ENCODE data around the gene ETNK2.
"Not testable (repeated sequence)": the region's sequence is repeated elsewhere in the genome, so short reads cannot be mapped to it uniquely, and the experiment has no call there.

Gene ETNK2

DNA sequence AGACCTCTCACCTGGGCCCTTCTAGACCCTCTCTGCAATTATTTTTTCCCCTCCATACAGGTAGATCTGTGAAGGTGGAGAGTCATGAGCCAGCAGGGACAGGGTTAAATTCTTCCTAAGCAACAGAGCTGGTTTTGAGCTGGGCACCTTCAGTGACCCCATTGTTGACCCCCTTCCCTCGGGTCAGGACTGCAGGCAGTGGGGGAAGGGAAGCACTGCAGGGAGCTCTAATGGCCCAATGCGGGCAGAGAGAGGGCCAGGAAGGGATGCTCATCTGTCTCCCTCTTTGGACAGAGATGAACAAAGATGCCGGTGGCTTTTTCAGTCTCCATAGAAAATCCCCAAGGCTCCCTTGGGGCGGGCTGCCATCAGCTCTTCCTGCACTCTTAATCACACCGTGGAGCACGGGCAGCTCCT, 57.5 kb downstream of the ETNK2 start:
- DNase-seq, result no peak

DNA sequence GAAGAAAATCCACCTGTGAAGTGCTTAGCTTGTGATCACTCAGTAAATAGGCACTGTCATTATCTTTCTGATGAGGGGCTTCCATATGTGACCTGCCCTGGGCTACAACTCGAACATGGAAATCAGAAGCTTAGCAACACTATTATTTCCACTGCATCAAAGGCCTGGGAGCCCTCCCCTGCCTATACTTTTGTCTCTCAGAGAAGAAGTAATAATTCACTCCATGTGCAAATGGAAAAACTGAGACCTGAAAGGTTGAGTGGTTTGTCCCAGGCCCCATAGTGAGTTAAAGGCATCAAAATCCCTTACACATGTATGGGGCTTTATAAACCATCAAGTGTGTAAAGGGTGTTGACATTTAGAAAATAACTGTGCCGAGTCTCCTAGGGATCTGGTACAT, 58.1 kb downstream of the ETNK2 start:
- DNase-seq, result no peak

DNA sequence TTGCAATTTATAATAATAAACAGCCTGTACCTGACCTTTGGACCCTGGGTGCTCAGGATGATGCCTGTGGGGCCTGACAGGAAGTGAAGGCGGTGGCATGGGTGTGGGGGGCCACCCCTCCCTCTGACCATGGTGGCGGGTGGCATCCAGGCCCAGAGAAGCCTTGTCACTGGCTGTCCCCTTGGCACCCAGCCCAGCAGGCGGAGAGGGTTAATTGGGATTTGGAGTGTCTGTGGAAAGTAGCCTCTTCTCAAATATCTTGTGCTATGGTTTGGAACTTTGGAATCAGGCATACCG, 58.5 kb downstream of the ETNK2 start:
- DNase-seq, result no peak

DNA sequence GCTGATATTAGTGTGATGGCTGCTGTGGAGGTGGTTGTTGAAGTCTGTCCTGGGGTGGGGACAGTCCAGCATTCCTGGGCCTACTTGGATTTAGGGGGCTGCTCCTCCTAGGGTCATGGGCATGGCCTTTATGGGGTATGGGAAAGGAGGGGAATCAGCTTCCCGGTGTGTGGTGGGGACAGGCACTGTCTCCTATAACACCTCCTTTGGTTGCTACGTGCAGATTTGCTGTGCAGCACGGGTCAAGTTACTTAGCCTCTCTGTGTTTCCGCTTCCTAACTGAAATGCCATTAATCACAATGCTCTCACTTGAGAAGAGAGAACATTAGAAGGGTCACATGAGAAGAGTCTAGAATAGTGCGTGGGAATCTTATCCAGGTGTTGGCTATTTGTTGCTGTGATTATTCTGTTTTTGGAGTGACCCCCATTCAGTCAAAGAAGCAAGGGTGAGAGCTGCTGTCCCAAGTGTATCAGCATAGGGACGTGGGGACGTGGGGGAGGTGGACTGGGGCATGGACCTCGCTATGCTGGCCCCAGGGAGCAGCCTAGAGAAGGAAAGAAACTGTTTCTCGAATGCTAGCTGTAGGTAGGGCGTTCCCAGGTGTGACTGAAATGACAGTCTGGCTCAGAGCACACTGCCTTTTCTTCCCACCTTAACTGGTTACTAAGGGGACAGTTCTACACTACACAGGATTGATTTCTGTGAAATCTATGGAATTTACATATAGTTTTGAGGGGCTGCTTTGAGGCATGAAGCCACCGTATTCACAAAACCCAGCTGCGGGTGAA, 59.0 kb downstream of the ETNK2 start:
- DNase-seq, result no peak

DNA sequence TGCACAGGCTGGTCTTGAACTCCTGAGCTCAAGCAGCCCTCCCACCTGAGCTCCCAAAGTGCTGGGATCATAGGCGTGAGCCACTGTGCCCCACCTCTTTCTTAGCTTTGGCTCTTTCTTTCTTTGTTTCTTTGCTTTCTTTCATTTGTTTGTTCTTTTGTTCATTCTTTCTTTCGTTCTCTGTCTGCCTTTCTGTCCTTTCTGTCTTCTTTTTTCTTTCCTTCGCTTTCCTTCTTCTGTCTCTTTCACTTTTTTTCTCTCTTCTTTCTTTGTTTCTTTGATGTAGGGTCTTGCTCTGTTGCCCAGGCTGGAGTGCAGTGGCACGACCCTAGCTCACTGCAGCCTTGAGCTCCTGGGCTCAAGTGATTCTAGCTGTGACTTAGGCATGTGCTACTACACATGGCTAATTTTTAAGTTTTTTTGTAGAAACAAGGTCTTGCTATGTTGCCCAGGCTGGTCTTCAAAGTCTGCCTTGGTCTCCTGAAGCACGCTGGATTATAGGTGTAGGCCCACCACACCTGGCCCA, 60.0 kb downstream of the ETNK2 start:
- no peak for DNase-seq

DNA sequence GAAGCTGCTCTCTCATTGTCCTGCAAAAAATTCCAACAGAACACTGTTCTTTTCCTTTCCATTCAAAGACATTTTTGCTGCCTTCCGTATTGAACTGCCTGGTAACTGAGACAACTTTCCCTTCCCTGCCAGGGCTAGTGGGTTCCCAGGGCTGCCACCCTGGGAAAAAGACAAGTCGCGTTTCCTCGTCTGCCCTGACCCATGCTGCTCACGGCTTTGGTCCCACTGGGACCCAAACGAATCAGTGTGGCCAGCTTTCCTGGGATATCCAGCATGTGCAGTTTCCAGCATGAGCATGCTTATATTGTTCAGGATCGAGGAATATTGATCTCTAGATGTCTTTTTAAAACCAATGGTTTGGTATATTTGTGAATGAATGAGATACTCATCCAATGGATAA, 60.8 kb downstream of the ETNK2 start:
- no peak for DNase-seq

DNA sequence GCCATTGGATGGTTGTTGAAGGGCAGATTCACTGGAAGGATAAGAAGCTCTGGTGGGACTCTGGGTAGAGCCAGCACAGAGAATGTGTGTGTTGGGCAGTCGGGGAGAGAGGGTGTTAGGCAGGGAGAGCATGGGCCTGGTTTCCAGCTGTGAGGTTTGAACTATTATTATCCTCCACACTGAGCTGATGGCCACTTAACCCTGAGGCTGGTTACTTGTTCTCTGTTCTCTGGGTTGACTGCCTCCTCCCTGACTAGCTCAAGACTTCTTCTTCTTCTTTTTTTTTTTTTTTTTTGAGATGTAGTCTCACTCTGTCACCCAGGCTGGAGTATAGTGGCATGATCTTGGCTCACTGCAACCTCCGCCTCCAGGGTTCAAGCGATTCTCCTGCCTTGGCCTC, 61.7 kb downstream of the ETNK2 start:
- DNase-seq, result not testable (repeated sequence)

DNA sequence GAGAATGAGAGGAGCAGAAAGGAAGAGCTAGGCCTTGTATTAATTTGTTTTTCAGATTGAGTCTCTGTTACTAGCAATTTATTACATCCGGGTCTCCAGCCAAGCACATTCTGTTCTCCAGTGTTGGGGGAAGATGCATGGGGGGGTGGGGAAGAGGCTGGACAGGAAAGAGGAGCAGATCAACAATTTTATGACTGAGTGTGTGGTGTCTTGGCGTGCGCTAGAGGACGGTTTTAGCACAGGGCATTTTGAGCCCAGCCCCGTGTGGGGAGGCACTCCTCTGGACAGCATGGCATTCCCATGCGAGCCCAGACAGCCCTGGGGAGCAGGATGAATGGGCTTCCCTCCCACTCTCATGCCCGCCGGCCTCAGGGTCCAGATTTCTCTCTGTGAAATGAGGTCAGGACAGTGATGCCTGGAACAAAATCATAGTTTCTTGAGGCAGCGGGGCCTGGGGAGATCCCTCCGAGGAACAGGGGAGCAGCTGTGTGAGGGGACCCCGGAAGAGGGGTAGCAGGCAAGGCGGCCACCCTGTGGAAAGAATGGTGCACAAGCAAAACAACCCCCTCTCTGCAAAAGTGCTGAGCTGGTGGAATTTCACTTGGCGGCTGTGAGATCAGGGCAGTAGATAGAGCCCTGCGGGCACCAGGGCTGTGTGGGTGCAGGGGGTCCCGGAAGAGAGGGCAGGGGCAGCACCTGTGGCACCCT, 62.6 kb downstream of the ETNK2 start:
- no peak for DNase-seq

DNA sequence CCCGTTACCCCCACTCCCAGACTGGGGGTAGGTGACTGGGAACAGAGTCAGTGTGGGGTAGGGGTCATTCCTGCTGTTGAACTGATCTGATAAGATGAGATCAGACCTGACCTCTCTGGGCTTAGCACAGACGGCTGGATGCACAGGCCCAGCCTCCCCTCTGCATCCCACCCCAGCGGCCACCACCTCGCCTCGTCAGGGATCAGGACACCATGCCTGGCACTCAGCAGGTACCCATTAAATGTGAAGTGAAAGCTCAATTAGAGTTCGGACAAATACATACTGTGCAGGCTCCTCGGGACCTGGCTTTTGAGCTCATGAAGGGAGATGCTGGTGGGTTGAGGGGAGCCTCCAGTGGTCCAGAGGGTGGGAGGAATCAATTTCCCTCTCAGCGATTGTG, 63.2 kb downstream of the ETNK2 start:
- DNase-seq, result no peak

DNA sequence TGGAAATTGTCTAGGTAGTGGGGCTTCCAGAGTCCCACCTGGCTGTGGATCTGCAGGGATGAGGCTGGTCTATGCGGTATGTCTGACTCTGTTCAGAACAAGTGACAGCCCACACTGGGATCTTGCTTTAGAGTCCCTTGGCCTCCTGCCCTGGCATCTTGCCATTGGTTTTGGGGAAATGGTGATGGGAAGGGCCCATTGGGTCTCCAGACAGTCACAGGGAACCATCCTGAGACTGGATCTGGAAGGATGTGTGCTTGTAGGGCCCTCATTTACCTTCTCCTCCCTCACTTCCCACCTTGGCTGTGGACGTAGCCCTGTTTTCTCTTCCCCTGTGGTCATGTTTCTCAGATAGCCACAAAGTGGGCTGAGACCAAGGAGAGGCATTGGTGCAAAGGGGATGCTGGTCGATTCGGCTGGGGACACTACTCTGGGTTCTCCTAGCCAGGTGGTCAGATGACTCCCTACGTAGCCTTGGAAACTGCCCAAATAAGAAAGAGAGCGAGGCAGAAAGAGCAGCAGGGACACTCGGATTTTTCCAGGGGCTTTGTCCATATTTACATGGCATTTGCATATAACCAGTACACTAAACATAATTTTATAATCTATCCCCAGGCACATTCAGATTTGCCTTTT, 63.8 kb downstream of the ETNK2 start:
- DNase-seq, result no peak

DNA sequence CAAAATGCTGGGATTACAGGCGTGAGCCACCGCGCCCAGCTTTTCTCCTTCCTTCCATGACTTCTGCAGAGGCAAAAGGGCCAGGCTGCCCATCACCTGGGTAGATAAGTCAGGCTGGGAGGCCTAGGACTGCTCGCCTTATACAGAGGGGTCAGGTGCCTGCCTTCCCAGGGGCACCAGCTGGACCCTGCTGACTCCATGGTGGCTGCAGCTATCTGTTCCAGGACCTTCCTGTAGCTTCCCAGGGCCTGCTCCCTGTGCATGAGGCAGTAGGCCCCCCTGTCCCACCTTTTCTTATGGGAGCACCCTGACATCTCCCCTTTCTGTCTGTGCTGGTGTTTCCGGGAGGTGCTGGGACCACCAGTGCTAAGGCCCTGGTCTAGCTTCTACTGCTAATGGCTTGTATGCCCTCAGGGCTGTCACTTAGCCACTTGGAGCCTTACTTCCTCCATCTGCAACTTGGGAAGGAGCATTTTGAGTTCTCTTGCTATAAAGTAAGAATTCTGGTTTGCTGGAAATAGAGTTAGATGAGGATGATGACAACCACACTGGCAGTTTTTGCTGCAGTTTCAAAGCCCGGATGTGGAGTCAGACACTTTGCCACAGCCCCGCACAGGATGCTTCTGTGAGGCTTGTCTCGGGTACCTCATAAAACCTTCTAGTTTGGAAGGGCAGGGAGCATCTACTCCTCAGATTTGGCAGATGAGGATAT, 64.5 kb downstream of the ETNK2 start:
- DNase-seq, result no peak

DNA sequence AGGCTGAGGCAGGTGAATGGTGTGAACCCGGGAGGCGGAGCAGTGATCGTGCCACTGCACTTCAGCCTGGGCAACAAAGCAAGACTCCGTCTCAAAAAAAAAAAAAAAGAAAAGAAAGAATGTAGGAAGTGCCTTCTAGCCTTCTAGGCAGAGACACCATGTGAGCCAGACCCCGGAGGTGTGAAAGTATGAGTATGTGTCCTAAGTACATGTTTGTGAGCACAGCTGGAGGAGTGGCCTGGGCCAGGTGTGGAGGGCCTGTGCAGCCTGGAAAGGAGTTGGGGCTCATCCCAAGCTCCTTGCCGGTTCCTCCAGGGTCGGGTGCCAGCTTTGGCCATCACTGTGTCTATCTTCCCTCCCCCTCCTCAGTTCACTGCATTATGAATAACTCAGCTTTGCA, 66.0 kb downstream of the ETNK2 start:
- no peak for DNase-seq

DNA sequence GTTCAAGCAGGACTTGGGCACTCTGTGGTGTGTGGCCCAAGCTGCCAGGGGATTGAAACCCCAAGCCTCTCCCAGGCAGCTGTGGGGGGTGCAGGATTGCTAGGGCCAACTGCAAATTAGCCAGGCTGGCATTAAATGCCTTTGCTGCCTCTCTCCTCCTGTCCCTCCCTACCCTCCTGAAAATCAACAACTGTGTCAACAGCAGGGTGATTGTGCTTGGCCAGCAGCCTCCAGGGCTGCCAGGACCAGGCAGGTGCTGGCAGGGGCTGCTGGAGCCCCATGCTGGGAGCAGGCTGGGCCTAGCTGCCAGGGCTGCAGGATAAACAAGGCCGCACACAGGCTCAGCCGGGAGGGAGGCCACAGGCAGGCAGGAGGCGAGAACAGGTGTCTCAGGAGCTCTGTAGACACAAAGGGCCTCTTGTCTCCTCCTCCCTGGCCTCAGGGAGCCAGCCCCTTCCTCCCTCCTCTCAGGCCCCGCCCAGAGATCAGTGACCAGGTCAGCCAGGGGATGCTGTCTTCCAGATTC, 67.5 kb downstream of the ETNK2 start:
- no peak for DNase-seq

DNA sequence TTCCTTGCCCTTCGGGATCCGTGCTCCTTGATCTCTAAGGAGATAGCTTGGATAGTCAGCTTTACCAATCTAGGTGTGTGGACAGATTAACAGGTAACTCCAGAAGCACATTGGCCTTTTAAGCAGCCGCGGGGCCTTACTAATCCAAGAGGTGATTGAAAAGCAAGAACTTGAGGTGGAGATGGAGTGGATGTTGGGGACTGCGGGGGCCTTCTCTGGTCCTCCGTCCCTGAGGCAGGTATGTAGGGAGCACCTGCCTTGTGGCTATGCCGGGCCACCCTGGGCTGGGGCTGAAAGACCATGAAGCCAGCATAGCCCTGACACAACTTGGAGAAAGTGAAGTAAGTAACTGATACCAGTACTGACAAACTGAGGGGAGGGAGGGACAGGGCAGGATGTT, 68.4 kb downstream of the ETNK2 start:
- DNase-seq, result no peak

DNA sequence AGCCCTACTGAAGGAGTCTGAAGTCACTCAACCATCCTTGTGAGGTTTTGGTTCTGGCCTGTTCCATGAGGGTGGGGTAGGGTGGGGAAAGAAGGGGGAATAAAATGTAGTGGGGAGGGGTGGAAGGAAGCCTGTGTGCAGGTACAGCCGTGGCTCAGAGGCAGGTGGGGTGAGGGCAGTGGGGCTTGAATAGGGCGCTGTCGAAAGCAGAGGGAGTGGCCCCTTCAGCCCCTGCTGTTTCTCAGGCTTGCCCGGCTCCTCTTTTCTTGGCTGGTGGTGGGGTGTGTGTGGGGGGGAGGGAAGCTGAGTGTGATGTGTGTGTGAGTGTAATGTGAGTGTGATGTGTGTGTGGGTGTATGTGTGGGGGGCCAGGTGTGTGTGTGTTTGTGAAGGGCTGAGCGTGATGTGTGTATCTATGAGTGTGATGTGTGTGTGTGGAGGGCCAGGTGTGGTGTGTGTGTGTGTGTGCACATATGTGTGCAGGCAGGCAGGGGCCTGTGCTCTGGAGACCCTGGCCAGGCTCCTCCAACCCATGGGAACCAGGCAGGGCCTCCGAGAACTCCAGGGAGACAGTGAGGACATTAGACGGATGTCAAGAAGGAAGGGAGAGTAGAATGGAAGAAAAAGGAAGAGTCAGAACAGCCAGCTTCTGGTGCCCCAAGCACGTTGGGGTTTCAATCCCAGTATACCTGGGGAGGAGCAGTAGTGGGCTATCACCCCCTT, 69.9 kb downstream of the ETNK2 start:
- DNase-seq, result no peak

DNA sequence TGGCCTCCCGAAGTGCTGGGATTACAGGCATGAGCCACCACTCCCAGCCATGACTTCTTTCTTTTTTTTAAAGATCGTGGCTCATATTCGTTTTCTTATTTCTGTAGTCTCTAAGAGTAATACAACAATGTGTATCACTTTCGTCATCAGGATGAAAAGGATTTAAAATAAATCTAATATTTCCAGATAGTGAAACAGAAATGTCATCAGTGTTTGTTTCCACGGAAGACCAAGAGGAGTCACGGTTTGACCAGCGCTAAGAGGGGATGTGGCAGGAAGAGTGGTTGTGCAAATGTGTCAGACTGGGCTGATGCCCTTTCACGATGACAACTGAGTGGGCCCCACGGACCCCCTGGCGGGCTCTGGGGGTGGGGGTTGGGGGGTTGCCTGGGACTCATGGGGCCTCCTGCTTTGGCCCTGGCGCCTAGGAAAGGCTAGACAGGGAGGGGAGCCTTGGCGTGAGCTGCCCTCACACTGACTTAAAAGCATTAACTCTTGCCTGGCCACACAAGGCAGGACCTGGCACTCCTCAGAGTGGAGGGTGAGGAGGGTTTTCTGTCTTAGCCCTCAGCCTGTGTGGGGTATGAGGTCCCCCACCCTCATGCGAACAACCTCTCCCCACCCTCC, 70.6 kb downstream of the ETNK2 start:
- no peak for DNase-seq

Data from CD4-positive, alpha-beta T cell treated with Interleukin-15 for 1 hour (primary cell).